Thoracic aorta (tissue), 2 donors: ENCODE data around the gene SEMA4D. TPM values are rescaled to one million over a fixed set of nuclear protein-coding genes. Genes with fewer than 3 reads are reported as not detected.
"Not testable (repeated sequence)": the region's sequence is repeated elsewhere in the genome, so short reads cannot be mapped to it uniquely, and the experiment has no call there.

Experiments
- ATAC-seq: fragments of 150-250 bp; one replicate; pipeline ENCODE4 v1.8.0; 2017; ENCODE audit warnings: low read depth; ENCODE audit not compliant: insufficient number of reproducible peaks, low FRiP score
- DNase-seq: peaks from one replicate; pipeline ENCODE4 v3.0.0-alpha.2; 2020; ENCODE audit warnings: low spot score
- H3K27ac ChIP-seq, 2 donors: fragments of 200-600 bp; sonication (generic); 1 replicate in 1 of 2; 2 replicates in 1 of 2; pipeline ENCODE4 v1.5.1; 2016; ENCODE audit warnings: mild to moderate bottlenecking in 2 of 2, moderate library complexity in 2 of 2
- H3K27me3 ChIP-seq: fragments of 200-600 bp; sonication (generic); replicated peaks from 2 replicates; pipeline ENCODE4 v1.6.0; 2016; ENCODE audit warnings: mild to moderate bottlenecking; ENCODE audit not compliant: insufficient read depth
- H3K36me3 ChIP-seq: fragments of 200-600 bp; sonication (generic); one replicate; pipeline ENCODE4 v1.5.1; 2016
- H3K4me1 ChIP-seq, 2 donors: fragments of 200-600 bp; sonication (generic); 1 replicate in 1 of 2; 2 replicates in 1 of 2; pipeline versions ENCODE4 v1.5.1 to v1.6.0; 2016; ENCODE audit warnings: low read depth in 2 of 2, mild to moderate bottlenecking in 1 of 2; ENCODE audit not compliant: control insufficient read depth in 1 of 2
- H3K4me3 ChIP-seq: fragments of 200-600 bp; sonication (generic); 2 replicates; pipeline ENCODE4 v1.5.1; 2016; ENCODE audit warnings: mild to moderate bottlenecking
- H3K9me3 ChIP-seq: fragments of 200-600 bp; sonication (generic); 2 replicates; pipeline ENCODE4 v1.5.1; 2016
- total RNA-seq, 2 donors: library from RNA; depleted of rRNA; stranded (reverse); fragments of >200 nt; gene quantifications; one replicate each; pipeline versions ENCODE4 v1.1.0 to v1.2.3, GENCODE V29; 2016
- TF ChIP-seq, protein P1 (sequence below): fragments of 200-600 bp; sonication (generic); IDR thresholded peaks from one replicate; pipeline ENCODE4 v1.5.1; 2019; ENCODE audit warnings: antibody characterized with exemption

Gene SEMA4D
- total RNA-seq, 2 donors from 2014 or later, result 16.9 to 20.2 TPM

DNA sequence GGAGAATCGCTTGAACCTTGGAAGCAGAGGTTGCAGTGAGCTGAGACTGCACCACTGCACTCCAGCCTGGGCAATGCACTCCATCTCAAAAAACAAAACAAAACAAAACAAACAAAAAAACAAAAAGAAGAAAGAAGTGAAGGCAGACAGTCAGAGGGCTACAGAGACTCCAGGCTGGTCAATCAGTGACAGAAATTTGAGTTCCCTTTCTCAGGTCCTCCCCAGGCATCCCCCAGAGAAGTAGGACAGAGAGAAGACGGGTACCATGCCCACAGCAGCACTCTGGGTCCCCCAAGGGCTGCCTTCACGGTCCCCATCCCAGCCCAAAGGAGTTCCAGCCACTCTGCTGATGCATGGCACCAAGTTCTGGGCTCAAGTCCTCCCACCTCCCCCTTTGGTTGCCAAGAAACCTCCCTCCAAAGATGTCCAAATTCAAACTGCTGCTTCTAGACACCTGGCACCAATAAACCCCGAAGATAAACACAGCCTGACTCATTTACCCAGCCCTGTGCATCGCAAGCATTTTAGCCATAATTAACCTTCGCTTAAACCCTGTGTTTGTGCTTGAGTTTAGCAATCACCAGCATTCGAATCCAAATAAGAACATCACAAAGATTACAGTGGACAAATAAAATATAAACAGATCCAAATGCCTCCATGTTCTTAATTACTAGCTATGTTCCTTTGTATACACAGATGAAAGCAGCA is 24.0 kb downstream of the SEMA4D start:
- peaks cover 0 to 15% of the 10 kb centered on the region in 2 donors for H3K4me1 ChIP-seq
- no peak overlapping the region for H3K27ac ChIP-seq
- no peak for ATAC-seq
- no peaks in the 10 kb centered on the region for H3K36me3 ChIP-seq
- H3K9me3 ChIP-seq, result no peaks in the 10 kb centered on the region
- DNase-seq, result no peak
- no peaks in the 10 kb centered on the region for H3K27me3 ChIP-seq
- TF ChIP-seq, protein P1, sequence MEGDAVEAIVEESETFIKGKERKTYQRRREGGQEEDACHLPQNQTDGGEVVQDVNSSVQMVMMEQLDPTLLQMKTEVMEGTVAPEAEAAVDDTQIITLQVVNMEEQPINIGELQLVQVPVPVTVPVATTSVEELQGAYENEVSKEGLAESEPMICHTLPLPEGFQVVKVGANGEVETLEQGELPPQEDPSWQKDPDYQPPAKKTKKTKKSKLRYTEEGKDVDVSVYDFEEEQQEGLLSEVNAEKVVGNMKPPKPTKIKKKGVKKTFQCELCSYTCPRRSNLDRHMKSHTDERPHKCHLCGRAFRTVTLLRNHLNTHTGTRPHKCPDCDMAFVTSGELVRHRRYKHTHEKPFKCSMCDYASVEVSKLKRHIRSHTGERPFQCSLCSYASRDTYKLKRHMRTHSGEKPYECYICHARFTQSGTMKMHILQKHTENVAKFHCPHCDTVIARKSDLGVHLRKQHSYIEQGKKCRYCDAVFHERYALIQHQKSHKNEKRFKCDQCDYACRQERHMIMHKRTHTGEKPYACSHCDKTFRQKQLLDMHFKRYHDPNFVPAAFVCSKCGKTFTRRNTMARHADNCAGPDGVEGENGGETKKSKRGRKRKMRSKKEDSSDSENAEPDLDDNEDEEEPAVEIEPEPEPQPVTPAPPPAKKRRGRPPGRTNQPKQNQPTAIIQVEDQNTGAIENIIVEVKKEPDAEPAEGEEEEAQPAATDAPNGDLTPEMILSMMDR, result no peak
- H3K4me3 ChIP-seq, result no peak overlapping the region

DNA sequence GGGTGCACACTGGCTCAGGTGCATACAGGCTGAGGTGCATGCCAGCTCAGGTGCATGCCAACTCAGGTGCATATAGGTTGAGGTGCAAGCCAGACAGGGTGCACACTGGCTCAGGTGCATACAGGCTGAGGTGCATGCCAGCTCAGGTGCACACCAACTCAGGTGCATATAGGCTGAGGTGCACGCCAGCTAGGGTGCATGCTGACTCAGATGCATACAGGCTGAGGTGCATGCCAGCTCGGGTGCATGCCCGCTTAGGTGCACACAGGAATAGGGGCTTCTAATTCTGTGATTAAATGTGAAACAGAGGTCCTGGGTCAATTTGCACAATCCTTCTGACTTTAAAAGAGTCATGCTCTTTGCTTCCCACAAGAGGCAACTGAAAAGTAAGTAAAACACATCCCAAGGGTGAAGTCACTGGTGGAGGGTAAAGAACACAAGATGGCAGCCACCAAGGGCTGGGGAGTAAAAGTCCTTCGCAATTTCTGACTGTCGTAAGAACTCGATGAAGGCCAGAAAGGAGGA is 26.1 kb downstream of the SEMA4D start:
- DNase-seq, H3K4me3 ChIP-seq, H3K4me1 ChIP-seq, ATAC-seq, H3K27ac ChIP-seq, H3K36me3 ChIP-seq, H3K9me3 ChIP-seq, H3K27me3 ChIP-seq: not testable (repeated sequence)

DNA sequence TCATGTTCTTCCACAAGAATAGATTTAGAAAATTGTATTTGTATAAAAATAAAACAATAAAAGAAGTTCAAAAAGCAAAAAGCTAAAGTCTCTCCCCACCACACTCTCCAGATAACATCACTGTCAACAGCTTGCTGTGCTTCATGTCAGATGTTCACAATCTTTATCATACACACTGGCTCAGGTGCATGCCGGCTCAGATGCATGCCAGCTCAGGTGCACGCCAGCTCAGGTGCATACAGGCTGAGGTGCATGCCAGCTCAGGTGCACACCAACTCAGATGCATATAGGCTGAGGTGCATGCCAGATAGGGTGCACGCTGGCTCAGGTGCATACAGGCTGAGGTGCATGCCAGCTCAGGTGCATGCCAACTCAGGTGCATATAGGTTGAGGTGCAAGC is 26.5 kb downstream of the SEMA4D start:
- Histone ChIP-seq H3K4me1 (no peaks in the 10 kb centered on the region), H3K4me3 (no peak overlapping the region), H3K36me3 (no peaks in the 10 kb centered on the region), H3K27ac (no peak overlapping the region), H3K9me3 (no peaks in the 10 kb centered on the region), H3K27me3 (no peaks in the 10 kb centered on the region)
- ATAC-seq (no peak), DNase-seq (no peak)
- TF ChIP-seq, protein P1, result no peak

DNA sequence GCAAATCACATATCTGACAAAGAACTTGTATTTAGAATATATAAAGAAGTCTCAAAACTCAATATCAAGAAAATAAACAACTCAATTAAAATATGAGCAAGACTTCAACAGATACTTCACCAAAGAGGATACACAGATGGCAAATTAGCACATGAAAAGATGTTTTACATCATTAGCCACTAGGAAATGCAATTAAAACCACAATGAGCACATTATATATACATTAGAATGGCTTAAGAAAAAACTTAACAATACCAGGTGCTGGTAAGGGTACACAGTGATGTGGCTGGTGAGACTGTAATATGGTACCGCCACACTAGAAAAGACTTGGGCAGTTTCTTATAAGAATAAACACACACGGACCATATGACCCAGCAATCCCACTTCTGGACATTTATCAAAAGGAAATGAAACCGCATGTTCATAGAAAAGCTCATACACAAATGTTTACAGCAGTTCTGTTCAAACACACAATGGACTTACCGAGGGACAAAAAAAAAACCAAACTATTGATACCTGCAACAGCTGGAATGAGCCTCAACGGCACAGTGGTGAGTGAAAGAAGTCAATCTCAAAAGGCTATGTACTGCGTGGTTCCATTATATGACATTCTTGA is 27.6 kb downstream of the SEMA4D start:
- H3K4me1 ChIP-seq, result no peaks in the 10 kb centered on the region
- no peaks in the 10 kb centered on the region for H3K36me3 ChIP-seq
- DNase-seq (no peak), ATAC-seq (no peak)
- H3K4me3 ChIP-seq, result no peak overlapping the region
- no peaks in the 10 kb centered on the region for H3K27me3 ChIP-seq
- no peaks in the 10 kb centered on the region for H3K9me3 ChIP-seq
- TF ChIP-seq, protein P1, result no peak
- no peak overlapping the region for H3K27ac ChIP-seq

DNA sequence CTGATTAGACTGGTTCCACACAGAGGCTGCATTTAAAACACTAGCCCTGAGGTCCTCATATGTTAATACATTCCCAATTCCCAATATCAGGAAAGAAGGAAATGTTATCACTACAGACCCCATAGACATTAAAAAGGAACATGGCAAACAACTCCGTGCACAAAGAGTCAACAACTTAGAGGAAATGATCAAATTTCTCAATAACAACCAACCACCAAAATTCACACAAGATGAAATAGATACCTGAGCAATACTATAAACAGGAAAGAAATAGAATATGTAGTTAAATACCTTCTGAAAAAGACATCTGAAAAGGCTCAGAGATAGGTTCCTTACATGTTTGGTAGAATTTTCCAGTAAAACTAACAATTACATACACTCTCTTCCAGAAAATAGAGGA is 28.9 kb downstream of the SEMA4D start:
- Histone ChIP-seq H3K4me1 (no peaks in the 10 kb centered on the region), H3K9me3 (no peaks in the 10 kb centered on the region), H3K36me3 (no peaks in the 10 kb centered on the region), H3K27ac (no peak overlapping the region), H3K27me3 (no peaks in the 10 kb centered on the region), H3K4me3 (no peak overlapping the region)
- ATAC-seq (no peak), DNase-seq (no peak)
- TF ChIP-seq, protein P1, result no peak
